Vagina (tissue), 2 donors: ENCODE data around the gene HSBP1L1.

Source experiments
- CTCF ChIP-seq, 3 experiments: fragments of 450-650 bp in 2 of 3; fragments of 200-600 bp in 1 of 3; sonication (generic) in 1 of 3; IDR thresholded peaks; one replicate each; pipeline ENCODE4 v1.5.1; 2017 to 2019; ENCODE audit warnings: antibody characterized with exemption in 3 of 3, mild to moderate bottlenecking in 2 of 3, moderate library complexity in 2 of 3
- POLR2A ChIP-seq, 2 donors: fragments of 450-650 bp; IDR thresholded peaks; one replicate each; pipeline ENCODE4 v1.6.1; 2017; ENCODE audit warnings: antibody characterized with exemption in 2 of 2, mild to moderate bottlenecking in 2 of 2, moderate library complexity in 2 of 2

- TF ChIP-seq CTCF (IDR thresholded peaks at IDR 0.05) = no peak
- TF ChIP-seq POLR2A (IDR thresholded peaks at IDR 0.05) = no peak
These were observed 2.7 kb upstream of the HSBP1L1 start for GRCh38 chr18:79961527-79962291.
